Heart right ventricle (tissue), 16 donors: ENCODE results near the gene TAPT1. TPM values are rescaled to one million over a fixed set of nuclear protein-coding genes. Genes with fewer than 3 reads are reported as not detected.
A peak's percentile ranks its signal among the peaks of the same experiment; 100 is the strongest.

Experiments
- ATAC-seq, 8 donors: fragments of 200-7000 bp; cut with Tn5 transposase; one replicate each; pipeline ENCODE4 v1.9.1; 2020; ENCODE audit warnings: mild to moderate bottlenecking in 8 of 8, moderate library complexity in 8 of 8, moderate number of reproducible peaks in 1 of 8
- DNase-seq, 2 donors: peaks; one replicate each; pipeline ENCODE4 v3.0.0-alpha.2; 2020
- H3K27ac ChIP-seq, 10 donors: fragments of 200-600 bp; sonication (generic) in 2 of 10; one replicate each; pipeline versions ENCODE4 v1.5.0 to v1.8.0; 2020 to 2022; ENCODE audit warnings: mild to moderate bottlenecking in 3 of 10
- H3K27me3 ChIP-seq, 7 donors: fragments of 200-600 bp; one replicate each; pipeline ENCODE4 v1.8.0; 2021 to 2022; ENCODE audit warnings: mild to moderate bottlenecking in 2 of 7
- H3K36me3 ChIP-seq, 9 donors: fragments of 200-600 bp; sonication (generic) in 1 of 9; one replicate each; pipeline versions ENCODE4 v1.5.0 to v1.8.0; 2020 to 2022; ENCODE audit warnings: mild to moderate bottlenecking in 2 of 9
- H3K4me1 ChIP-seq, 9 donors: fragments of 200-600 bp; sonication (generic) in 1 of 9; one replicate each; pipeline versions ENCODE4 v1.5.0 to v1.8.0; 2020 to 2022; ENCODE audit warnings: mild to moderate bottlenecking in 4 of 9
- H3K4me3 ChIP-seq, 10 donors: fragments of 200-600 bp; sonication (generic) in 2 of 10; one replicate each; pipeline versions ENCODE4 v1.5.0 to v1.8.0; 2020 to 2022; ENCODE audit warnings: mild to moderate bottlenecking in 7 of 10, moderate library complexity in 2 of 10
- H3K9me3 ChIP-seq, 11 donors: fragments of 200-600 bp in 10 of 11; sonication (generic) in 2 of 11; one replicate each; pipeline versions ENCODE4 v1.5.0 to v1.8.0; 2013 to 2022; ENCODE audit warnings: mild to moderate bottlenecking in 2 of 11, control low read depth in 1 of 11, moderate library complexity in 1 of 11
- WGBS, 2 donors: extraction: QIAGEN DNeasy Blood & Tissue Kit; methylation state at CpG; one replicate each; pipeline ENCODE4 v1.1.7; 2013; ENCODE audit warnings: inconsistent platforms in 1 of 2; 5-methylcytosine and 5-hydroxymethylcytosine counted together
- intact Hi-C, 10 donors: fragments of 100-400 bp; cut with DNase I; formaldehyde crosslinking; loops; one replicate each; pipeline versions ENCODE4 v1.11.1 to v1.14.2; 2022
- polyA plus RNA-seq, 2 donors: library from polyadenylated mRNA; stranded (reverse); fragments of 200-250 nt; gene quantifications; one replicate each; pipeline ENCODE4 v1.2.3, GENCODE V29; 2013
- total RNA-seq, 10 donors: library from RNA; stranded (reverse); fragmentation: NEBNext Ultra II Directional in 3 of 10; extraction: Animal tissue kit (Norgen Biotek cat#: 25700) in 3 of 10; gene quantifications; one replicate each; pipeline versions ENCODE4 v1.2.1 to v1.2.4, GENCODE V29; 2021 to 2023
- TF ChIP-seq, protein P1 (sequence below), 9 donors: fragments of 200-600 bp; sonication (generic) in 2 of 9; IDR thresholded peaks; one replicate each; pipeline versions ENCODE4 v1.5.0 to v1.8.0; 2021 to 2022; ENCODE audit warnings: antibody characterized with exemption in 9 of 9, mild to moderate bottlenecking in 5 of 9, moderate library complexity in 1 of 9
- donor health status: Arrhythmogenic right ventricular cardiomyopathy.
- donor health status: ischemic (EF 13 %, LVEDD 7.1; RV severe dilation, severe dysfunction).
- donor health status: healthy with polysubstance abuse.
- donor health status: DM: no; HTN: yes; CAD: no.
- donor health status: DM: no; HTN: no; CAD: no.
- donor health status: ischemic (EF 25% LVEDD 6.9; RV normal size, moderate dysfunction).
- donor health status: ischemic (EF 25% LVEDD 5.7; RV mildly dilated, moderate dysfunction).
- donor health status: healthy.
- donor health status: DM: yes; HTN: yes; CAD: no.
- donor health status: Ischemic cardiomyopathy.
- donor health status: ischemic (EF 35%, LVEDD 5.7; RV mildly dilated, moderate dysfunction).
- donor health status: nonischemic (EF 11% LVEDD 7.7; RV severe dilation, severe dysfunction).
- donor health status: DM: yes; HTN: yes; CAD: no.
- donor health status: PGD.
- donor health status: ischemic (EF 29% LVEDD 5.4; RV normal size, mild dysfunction).
- donor health status: nonischemic (EF 23%, LVEDD 6.1; RV moderate dilation, normal function).

The TAPT1 gene
- total and polyA plus RNA-seq, 12 donors = 14.3 to 44.8 (median 35.6) TPM

DNA sequence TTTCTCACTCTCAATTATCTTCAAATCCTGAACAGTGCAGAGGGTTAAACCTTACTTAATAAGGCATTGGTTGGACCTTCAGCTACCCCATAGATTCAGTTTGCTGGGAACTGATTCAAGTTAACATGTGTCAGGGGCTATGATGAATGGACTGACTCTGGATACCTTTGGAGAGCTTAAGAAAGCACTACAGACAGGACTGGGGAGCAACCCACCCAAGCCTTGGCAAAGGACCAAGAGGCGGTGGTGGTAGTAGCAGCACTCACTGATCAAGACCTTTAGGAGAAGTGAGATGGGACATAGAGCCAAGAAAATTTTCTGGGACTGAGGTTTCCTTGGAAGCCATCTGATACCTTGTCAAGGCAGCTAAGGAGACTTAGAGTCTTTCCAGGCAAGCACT is 43.0 kb upstream of the TAPT1 start:
- DNase-seq = no peak
- TF ChIP-seq, protein P1, sequence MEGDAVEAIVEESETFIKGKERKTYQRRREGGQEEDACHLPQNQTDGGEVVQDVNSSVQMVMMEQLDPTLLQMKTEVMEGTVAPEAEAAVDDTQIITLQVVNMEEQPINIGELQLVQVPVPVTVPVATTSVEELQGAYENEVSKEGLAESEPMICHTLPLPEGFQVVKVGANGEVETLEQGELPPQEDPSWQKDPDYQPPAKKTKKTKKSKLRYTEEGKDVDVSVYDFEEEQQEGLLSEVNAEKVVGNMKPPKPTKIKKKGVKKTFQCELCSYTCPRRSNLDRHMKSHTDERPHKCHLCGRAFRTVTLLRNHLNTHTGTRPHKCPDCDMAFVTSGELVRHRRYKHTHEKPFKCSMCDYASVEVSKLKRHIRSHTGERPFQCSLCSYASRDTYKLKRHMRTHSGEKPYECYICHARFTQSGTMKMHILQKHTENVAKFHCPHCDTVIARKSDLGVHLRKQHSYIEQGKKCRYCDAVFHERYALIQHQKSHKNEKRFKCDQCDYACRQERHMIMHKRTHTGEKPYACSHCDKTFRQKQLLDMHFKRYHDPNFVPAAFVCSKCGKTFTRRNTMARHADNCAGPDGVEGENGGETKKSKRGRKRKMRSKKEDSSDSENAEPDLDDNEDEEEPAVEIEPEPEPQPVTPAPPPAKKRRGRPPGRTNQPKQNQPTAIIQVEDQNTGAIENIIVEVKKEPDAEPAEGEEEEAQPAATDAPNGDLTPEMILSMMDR (IDR thresholded peaks at IDR 0.05) = no peak
- H3K9me3 ChIP-seq = no peaks in the 10 kb centered on the region
- H3K27ac ChIP-seq = no peak overlapping the region
- WGBS, 2 donors = 68 to 78% methylated on average over 1 of the region's 1 CpG
- H3K36me3 ChIP-seq = no peaks in the 10 kb centered on the region
- intact Hi-C loops = loop anchor here in 5 of 10 donors (5.0 to 10.0 kb wide), 4 partner anchors 62 to 464 kb away; no protein-coding TSS in a partner anchor
- no peak overlapping the region for H3K4me3 ChIP-seq
- peaks cover 0 to 36% (median 0%) of the 10 kb centered on the region in 9 donors for H3K4me1 ChIP-seq
- H3K27me3 ChIP-seq = no peaks in the 10 kb centered on the region
- ATAC-seq = no peak

DNA sequence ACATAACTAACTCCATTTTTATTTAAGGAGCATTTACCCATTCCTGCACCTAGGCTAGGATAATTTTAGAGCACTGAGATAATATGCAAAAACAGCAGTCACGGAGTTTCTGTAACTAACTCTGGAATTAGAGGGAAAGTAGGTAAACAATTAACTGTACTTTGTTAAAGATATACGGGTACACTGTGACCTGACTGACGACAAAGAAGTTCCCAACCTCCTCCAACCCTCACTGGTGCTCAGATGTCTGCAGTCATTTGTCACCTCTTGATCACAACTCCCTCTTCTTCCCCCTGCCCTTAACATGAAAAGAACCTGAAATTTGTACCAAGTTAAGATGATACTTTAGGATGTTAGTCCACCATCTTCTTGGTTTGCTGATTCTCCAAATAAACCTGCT is 42.0 kb upstream of the TAPT1 start:
- ATAC-seq (peak in 1 of 8 donors; percentile 50), DNase-seq (no peak)
- Histone ChIP-seq H3K4me1 (peaks cover 0 to 36% (median 0%) of the 10 kb centered on the region in 9 donors), H3K9me3 (no peaks in the 10 kb centered on the region), H3K4me3 (no peak overlapping the region), H3K27ac (no peak overlapping the region), H3K27me3 (no peaks in the 10 kb centered on the region), H3K36me3 (no peaks in the 10 kb centered on the region)
- TF ChIP-seq, protein P1 (IDR thresholded peaks at IDR 0.05) = no peak
- 67 to 68% methylated on average over 3 of the region's 3 CpGs for WGBS, 2 donors
- intact Hi-C loops = loop anchor here in 5 of 10 donors (5.0 to 10.0 kb wide), 4 partner anchors 61 to 463 kb away; no protein-coding TSS in a partner anchor

DNA sequence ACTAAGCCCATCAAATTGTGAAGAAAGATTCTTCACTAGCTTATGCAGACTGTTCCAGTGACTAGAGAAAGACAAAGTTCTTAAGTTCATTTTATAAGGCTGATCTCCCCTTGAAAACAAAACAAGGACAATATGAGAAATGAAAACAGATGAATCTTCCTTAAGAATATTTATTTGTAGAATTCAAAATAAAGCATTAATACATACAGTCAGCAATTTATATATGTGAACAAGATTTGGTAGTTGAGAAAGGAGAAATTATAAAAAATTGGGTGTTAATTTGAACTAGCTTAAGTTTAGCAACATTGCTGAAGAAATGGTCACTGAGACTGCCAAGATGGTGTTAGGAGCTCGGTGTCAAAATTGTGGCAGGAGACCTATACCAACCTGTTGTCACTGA is 41.4 kb upstream of the TAPT1 start:
- intact Hi-C loops = loop anchor here in 5 of 10 donors (2.0 to 10.0 kb wide), 5 partner anchors 60 to 463 kb away; no protein-coding TSS in a partner anchor
- no peaks in the 10 kb centered on the region for H3K9me3 ChIP-seq
- H3K27me3 ChIP-seq = no peaks in the 10 kb centered on the region
- ATAC-seq (no peak), DNase-seq (no peak)
- H3K36me3 ChIP-seq = no peaks in the 10 kb centered on the region
- H3K27ac ChIP-seq = no peak overlapping the region
- TF ChIP-seq, protein P1 (IDR thresholded peaks at IDR 0.05) = no peak
- H3K4me3 ChIP-seq = no peak overlapping the region
- H3K4me1 ChIP-seq = peaks cover 0 to 36% (median 0%) of the 10 kb centered on the region in 9 donors
- 97 to 98% methylated on average over 1 of the region's 1 CpG for WGBS, 2 donors

DNA sequence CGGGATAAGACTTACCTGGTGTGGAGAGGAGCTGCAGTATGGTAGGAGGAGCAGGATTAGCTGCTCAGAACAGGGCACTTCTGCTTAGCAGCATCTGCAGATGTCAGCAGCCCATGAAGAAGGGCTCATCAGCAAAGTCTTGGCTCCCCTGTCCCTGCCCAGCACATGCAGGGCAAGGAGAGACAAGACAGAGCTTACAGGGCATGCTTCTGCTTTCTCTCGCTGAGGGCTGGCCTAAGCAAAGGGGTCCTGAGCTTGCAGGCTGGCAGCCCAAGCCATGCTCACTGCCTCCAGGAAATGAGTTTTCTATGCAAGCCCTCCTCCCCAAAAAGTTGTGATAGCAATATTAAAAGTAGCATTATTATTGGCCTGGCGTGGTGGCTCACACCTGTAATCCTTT is 39.5 kb upstream of the TAPT1 start:
- TF ChIP-seq, protein P1 (IDR thresholded peaks at IDR 0.05) = no peak
- H3K4me3 ChIP-seq = no peak overlapping the region
- WGBS, 2 donors = 92 to 98% methylated on average over 3 of the region's 3 CpGs
- no peaks in the 10 kb centered on the region for H3K9me3 ChIP-seq
- intact Hi-C loops = loop anchor here in 8 of 10 donors (1.0 to 10.0 kb wide), 8 partner anchors 59 to 461 kb away; no protein-coding TSS in a partner anchor
- H3K27me3 ChIP-seq = no peaks in the 10 kb centered on the region
- ATAC-seq = no peak
- H3K4me1 ChIP-seq = peaks cover 0 to 25% (median 0%) of the 10 kb centered on the region in 9 donors
- H3K27ac ChIP-seq = no peak overlapping the region
- no peaks in the 10 kb centered on the region for H3K36me3 ChIP-seq
- DNase-seq = no peak
